NT2/D1 (cell line): ENCODE results near the gene TSPAN12.

ENCODE experiments used
- SUZ12 ChIP-seq: IDR thresholded peaks from 2 replicates; pipeline ENCODE4 v1.6.1; 2011; ENCODE audit not compliant: insufficient read length, insufficient read depth; ENCODE audit errors: extremely low read depth
- YY1 ChIP-seq: IDR thresholded peaks from 2 replicates; pipeline ENCODE4 v1.6.1; 2011; ENCODE audit not compliant: insufficient read length, insufficient read depth
- ZNF274 ChIP-seq: IDR thresholded peaks from 2 replicates; pipeline ENCODE4 v1.6.1; 2011; ENCODE audit warnings: mild to moderate bottlenecking, low read depth, low read length

DNA sequence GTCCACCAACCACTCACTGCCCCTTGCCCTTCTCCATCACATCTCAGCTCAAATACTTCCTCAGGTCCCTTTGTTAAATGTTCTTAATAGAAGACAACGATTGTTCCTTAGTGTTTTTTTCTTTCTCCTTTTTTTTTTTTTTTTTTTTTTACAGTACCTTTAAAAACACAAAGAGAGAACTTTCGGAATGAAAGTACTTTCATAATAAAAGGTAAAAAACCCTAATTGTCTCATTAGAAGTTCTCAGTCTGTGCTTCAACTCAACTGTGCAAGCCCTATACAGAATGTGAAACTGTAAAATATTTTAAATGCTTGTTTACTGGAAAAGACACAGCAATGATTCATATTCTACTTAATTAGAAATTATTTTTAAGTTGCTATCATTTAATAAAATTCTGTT lies 29.4 kb downstream of the TSPAN12 start:
- no peak for TF ChIP-seq SUZ12
- TF ChIP-seq ZNF274, result no peak
- TF ChIP-seq YY1, result no peak
